DMS 273 (cell line): Measurements from ENCODE around the gene PRSS50.

Experiments
- DNase-seq: peaks from one replicate; lab custom pipeline; 2025; ENCODE audit not compliant: unreplicated experiment; lab: John Stamatoyannopoulos, UW

PRSS50 gene

DNA sequence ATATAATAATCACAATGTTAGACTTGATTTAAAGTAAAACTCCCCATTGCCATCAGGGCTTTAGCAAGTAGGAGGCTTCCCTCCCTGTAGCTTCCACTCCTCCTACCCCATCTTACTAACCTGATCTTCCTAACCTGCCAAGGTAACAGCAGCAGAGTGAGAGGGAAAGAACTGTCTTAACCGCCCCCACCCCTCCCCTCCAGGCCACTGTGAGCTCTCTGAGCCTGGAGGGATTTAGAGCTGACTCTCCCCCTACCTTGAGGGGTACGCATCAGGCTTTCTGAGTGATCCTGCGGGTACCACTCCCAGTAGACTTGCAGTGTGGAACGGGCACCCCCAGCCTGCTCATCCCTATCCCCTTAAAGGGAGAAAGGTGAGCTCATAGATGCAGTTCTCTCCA, 11.4 kb upstream of the PRSS50 start:
- DNase-seq = no peak

DNA sequence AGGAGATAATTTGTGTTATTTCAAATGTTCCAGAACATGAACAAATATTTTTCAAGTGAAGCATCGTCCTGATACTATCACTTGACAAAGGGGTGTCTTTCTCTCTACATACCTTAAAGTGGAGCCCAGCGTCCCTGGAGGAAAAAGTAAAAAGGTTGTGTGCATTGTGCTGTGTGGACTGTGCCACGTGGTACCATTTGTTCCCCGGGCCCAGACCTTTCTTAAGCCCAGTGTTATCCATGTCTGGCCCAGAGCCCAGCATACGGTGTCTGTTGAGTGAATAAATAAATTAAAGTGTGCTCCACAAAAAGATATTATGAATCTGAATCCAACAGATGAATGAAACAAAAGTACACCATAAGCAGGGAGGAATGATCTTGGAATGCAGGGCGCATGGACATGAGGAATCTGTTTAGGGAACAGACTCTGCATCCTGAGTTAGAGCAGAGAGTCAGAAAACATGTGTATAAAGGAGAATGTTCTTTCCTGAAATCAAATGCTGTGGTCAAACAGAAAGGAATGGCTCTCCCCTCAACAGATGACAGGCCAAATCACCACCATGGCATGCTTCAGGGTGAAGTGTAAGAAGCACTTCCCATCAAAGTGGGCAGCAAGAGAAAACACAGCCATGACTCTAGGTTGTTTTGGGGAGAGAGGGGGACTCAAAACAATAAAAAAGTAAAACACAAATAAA, 8.1 kb upstream of the PRSS50 start:
- no peak for DNase-seq

DNA sequence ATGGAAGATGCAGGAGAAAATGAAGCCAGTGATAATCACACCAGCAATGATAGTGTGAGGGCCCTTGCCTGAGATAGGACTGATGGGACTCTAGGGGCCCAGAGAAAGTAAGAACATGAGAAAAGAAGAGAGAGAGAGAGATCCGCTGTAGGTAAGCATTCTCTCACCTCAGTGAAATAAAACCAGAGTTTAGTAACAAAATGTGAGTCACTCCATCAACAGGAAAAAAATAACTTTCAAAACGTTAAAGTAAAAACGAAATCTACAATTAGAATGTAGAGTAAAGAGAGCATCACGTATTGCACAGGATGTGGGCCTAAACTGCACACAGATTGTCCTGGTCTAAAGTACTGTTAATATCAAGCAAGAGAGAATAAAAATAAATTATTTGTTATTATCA, 6.8 kb upstream of the PRSS50 start:
- DNase-seq = no peak

DNA sequence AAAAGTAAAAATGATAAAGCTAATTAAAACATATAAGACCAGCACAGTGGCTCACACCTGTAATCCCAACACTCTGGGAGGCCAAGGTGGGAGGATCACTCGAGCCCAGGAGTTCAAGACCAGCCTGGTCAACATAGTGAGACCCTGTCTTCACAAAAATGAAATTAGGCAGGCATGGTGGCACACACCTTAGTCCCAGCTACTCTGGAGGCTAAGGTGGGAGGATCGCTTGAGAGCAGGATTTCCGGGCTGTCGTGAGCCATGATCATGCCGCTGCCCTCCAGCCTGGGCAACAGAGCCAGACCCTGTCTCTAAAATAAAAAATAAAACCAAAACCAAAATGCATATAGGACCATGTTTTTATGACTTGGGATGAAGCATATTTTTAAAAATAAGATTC, 4.8 kb upstream of the PRSS50 start:
- DNase-seq = no peak

DNA sequence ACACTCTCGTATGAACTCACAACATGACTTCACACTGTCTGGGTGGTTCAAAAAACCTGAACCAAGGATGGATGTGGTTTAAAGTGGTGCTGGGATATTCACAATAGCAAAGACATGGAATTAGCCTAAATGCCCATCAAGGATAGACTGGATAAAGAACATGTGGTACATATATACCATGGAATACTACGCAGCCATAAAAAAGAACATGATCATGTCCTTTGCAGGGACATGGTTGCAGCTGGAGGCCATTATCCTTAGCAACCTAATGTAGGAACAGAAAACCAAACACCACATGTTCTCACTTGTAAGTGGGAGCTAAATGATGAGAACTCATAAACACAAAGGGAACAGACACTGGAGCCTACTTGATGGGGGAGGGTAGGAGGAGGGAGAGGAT, 3.3 kb upstream of the PRSS50 start:
- DNase-seq = no peak

DNA sequence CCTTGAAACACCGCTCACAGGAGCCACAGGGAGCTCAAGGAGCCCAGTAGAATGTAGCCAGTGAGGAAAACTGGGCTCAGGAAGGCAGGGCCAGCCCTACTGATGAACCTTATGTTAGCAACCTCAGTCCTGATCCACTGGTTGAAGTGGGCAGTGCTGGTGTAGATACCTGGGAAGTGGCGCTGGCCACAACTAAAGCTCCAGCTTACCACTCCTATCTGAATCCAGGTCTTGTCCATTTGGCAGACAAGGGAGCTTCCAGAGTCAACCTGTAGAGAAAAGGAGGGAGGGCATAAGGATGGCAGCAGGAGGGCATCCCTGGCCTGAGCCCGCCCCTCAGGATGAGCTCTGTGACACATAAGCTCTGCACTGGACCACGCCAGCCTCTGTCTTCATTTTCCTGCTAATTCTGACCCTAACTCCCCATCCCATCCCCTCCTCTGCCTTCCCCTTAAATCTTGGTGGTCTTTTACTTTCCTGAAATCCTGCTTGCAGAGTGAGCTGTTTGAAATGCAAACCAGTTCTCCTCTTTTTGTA, 2.1 kb upstream of the PRSS50 start:
- DNase-seq = no peak

DNA sequence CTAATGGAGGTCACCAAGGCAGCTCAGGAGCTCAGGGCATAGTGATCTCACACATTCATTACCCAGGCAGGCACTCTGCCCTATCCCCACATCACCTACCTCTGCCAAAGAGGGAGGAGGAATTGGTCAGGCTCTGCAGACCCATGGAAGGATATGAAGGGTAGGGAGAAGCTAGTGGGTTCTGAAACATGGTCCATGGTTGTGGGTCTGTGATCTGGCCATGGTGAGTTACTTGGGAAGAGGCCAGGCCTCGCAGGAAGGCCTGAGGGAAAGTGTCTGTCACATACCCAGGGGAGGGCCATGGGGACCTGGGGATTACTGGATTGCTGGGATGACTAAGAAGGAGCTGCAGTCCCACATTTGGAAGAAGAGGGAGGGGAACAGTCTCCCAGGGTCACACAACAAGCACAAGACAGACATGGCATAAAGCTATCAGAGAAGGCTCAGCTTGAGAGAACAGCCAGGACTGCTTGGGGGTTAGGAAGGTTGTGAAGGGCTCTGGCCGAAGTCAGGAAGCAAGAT, 1.4 kb upstream of the PRSS50 start:
- no peak for DNase-seq

DNA sequence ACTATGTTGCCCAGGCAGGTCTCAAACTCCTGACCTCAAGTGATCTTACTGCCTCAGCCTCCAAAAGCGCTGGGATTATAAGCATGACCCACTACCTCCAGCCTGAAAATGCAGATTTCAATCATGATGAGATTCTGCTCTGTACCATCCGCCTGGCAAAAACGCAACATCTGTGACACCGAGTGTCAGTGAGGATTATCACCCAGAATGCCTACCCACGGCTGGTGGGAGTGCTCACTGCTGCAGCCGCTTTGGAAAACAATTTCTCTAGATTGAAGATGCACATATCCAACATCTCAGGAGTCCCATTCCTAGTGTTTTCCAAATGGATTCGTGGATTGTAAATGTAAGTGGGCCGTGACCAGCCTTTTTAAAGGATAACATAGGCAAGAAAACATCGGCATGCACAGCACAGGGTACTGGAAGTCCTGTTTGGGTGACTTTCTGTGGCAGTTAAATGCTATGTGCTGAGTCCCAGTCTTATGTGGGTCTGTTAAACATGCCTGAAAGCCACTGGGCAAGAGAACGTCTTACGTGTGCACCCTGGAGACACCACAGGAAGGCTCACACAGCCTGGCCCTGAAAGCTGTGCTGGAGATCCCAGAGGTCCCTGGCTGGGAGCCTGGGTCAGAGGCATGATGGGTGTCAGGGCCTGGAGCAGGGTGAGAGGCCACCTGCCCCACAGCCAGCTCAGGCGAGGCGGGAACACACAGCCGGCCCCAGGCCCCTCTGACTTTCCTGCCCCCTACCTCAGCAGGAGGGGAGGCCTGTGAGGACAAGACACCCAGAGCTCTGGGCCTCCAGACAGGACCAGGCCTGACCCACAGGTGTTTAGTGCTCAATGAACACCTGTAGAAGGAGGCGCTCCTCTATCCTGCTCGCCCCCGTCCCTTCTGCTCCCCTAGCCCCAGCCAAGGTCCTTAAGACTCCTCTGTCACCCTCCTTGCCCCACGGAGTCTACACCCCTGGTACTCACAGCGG, 918 bp downstream of the PRSS50 start:
- DNase-seq = no peak

DNA sequence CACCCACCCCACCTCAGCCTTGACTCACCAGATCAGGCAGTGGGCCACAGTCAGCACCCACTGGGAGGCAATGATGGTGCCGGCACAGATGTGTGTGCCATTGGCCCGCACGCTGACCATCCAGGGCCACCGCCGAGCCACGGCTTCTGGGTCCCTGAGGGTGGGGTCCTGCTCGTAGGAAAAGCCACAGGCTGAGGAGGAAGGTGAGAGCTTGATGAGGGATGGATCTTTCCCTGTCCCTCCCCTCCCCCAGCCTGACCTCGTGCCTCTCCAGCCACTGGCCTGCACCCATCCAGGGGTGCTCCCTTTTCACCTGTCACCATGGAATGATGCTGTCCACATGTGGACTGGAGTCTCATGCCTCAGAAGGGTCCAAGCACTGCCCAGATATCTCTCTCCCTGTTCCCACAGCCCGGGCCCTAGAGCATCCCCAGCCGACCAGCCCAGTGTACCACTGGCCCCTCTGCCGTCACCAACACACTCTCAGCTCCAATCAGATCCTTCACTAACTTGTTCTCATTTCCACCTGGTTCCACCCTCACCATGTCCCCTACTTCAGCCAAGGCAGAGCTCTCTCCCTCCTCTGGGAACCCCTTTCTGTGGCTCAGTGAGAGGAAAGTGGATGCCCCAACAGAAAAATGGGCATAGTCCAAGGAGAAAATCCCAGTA, 2.0 kb downstream of the PRSS50 start:
- DNase-seq = no peak

DNA sequence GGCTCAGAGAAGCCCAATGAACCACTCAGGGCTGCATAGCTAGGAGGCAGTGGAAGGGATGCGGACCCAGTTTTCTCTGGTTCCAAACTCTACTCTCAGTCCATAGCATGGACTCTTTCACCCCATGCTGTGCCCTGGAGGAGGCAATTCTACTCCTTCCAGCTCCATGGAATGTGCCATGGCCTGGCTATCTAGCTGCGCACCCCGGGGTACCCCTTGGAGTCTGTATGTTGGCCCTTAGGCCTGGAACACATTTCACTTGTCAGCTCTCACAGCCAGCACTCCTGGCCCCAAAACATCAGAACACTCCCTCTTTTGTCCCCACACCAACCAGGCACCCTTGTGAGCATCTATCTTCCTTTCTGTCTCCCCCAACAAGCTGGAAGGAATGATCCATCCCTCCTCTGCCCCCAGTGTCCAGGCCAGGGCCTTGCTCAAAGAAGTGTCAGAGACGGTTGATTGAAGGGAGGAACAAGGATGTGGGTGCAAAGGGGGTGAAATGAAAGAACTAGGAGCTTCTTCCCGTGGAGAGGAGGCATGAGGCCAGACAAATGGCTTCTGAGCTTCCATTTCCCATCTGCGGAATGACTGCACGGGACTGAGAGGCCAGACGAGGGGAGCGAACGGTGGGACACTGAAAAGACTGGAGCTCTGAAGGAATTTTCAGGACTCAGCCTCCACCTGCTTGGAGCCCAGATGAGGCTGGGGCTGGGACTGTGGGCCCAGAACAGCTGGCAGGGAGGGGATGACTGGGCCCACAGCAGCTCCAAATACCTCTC, 2.8 kb downstream of the PRSS50 start:
- DNase-seq = no peak

DNA sequence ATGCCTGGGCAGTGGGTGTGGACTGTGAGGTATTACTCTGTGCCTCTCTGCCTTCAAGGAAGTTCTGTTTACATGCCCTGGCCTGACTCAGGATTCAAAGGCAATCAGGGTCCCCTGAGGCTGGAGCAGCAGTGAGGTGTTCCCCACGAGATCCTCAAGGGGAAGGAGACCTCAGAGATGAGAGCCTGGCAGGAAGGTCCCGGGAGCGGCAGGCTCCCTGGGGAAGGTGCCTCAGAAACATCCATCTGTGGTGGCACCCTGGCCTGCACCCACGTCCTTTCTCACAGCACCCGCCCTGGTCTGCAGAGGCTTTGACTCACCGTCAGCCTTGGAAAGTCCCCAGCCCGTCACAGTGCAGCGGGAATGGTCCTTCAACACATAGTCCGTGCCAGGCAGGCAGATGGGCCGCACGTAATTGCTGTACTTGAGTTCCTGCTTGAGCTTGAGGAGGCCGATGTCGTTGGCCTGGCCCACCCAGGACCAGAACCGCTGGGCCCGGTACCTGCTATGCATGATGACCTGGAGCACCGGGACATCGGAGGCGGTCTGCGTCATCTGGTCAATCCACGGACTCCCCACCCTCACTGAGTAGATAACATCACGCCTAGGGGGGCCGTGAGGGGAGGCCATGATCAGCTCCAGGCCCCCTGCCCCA, 3.6 kb downstream of the PRSS50 start:
- DNase-seq = peak; percentile 8

DNA sequence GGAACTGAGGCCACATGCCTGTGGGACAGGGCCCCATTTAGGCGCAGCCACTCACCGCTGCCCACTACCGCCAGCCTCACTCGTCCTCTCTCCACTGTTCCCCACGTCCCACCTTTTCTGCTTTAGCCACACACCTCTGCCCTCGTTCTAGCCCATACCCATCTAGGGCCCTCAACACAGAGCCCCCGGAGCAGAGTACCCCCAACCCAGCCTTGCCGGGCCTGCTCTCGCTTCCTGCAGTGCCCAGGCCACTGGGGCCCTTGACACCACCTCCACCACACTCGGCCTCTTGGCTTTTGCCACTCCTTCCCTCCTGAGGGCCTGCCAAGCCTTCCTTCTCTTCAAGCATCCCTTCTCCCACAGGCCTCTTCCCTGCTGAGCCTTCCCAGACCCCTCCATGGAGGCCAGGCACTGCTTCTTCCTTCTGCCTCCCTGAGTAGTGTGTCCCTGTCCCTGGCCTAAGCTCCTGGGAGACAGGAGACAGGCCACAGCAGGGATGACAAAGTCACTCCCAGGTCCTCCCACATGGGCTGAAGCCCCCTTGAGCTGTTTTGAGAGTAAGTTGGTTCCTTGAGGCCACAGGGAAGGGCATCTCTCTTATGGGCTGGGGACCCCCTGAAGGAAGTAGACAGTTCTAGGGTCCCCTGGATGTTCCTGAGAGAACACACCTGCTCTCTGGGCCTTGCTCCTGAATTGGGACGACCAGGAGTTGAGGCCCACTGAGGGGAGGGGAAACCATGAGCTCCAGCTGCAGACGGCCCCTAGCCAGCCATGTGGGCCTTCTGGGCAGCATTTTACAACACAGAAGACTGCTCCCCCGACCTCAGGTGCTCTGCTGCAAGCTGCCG, 4.4 kb downstream of the PRSS50 start:
- DNase-seq = no peak

DNA sequence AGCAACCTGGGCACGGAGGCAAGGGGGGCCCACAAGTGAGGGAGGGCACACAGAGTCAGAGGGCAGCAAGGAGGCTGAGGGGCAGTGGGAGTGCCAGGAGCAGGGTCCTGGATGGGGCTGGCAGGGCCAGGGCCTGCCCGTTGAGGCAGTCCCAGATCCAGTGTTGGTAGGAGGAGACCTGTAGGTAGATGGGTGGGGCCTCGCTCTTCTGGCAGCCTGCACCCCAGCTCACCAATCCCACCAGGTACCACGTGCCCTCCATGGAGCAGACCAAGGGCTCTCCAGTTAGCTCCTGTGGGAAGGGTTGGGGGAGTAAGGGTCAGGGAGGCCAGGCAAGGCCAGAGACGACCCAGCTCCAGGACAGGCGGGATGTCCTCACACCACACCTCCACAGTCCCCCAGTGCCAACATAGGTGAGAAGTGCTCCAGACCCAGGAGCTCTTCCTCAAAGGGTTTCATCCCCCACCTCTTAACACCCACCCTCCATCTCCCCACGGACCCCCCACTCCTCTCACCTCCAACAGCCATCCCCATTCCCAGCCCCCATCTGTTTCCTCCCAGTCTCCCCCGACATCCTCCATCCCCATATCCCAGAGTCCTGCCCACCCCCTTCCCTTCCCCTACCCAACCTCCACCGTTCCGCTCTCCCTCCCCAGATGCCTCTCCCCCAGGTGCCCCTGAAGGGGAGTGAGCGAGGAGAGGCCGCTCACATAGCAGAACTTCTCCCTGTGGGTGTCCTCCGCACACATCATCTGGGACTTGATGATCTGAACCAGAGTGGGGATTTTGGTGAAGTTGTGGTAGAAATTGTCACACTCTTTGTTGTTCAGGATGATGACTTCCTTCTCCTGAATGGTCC, 5.2 kb downstream of the PRSS50 start:
- no peak for DNase-seq

DNA sequence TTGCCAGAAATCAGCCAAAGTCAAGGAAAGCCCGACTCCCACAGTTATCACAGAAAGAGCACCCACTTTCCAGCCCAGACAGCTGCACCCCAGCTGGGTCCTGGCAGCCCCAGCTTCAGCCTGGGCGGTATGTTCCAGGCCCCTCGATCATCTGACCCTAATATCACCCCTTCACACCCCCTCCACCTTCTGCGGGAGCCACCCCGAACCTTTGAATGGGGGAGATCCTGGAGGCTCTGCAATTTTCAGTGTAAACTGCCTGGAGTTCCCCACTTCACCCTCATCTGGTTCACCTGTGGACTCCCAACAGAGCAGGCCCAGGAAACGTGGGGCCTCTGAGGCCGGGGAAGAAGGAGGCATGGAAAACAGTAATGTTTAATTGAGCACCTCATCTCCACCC, 5.9 kb downstream of the PRSS50 start:
- no peak for DNase-seq

DNA sequence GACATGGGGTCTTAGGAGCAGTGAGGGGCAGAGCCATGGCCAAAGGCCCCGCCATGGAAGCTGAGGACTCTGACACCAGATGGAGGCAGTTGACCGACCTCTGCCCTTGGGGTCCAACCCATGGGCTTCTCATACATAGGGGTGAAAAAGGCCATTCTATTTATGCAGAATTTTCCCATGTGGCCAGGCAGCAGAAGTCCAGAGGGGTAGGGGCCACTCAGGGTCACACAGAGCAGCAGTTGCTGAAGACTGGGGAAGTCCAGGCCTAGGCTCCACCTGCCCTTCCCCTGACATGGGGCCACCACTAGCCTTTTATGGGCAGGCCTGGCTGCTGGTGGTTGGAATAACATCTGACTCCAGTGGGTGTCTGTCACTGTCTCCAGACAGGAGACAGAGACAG, 6.4 kb downstream of the PRSS50 start:
- no peak for DNase-seq

DNA sequence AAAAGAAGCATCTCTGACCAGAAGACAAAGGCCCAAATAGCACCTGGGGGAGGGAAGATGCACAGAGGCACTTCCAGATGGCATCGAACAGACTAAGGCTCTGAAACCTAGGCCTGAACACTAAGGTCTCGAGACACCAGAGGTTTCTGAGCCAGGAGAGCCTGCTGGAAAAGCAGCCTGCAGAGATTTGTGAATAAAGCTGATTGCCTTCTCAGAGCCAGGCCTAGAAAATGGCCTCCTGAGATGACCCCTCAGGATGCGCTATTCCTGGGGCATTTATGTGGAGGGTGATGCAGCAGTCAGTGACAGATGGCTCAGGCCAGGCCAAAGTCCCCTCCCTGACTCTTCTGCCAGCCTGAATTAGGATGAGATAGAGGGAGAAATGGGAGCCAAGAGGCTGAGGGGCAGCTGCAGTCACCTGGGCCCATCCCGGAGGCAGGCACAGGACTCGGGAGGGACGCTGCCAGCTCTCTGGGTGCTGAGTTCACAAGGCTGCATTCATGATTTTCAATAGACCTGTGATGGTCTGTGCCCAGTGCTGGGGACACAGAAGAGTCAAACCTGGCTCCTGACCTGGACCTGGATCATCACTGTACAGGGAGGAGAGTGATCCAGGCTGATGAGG, 6.9 kb downstream of the PRSS50 start:
- no peak for DNase-seq

DNA sequence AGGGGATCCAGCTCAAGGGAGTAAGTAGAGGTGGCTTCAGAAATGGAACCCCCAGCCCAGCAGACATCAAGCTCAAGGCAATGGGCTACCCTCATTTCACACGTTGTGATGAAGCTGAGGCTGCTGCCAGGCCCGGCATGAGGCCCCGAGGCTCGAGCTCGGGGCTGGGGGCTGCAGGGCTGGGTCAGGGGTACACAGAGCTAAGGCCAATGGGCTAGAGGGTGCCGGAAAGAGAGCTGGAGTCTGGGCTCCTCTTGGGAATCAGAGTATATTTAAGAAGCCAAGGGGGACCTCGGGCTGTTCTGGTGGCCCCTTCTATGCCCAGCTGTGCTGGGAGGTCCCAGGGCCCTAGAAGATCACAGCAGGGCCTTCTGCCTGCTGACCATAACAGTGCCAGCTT, 7.4 kb downstream of the PRSS50 start:
- DNase-seq = no peak

DNA sequence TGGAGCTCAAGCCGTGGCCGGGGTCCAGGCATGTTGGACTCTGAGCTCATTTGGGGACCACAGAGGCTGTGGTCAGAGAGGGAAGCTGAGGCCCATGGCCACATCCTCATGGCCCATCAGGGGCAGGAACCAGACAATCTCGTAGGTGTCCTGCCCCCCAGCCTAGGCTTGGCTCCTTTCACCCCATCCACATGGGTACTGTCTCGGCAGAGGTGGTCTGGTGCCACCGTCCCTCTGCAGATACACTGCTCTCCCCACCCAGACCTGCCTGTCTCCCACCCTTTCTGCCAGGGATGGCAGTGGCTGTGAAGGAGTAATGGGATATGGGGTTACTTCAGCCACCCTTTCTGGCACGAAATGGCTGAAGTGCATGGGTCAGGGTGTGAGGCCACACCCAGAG, 7.9 kb downstream of the PRSS50 start:
- no peak for DNase-seq
